GM10266 (cell line): Measurements from ENCODE around the gene STAP1.
"Not testable (repeated sequence)": the region's sequence is repeated elsewhere in the genome, so short reads cannot be mapped to it uniquely, and the experiment has no call there.

Source experiments
- DNase-seq: peaks from one replicate; pipeline ENCODE4 v3.0.0; 2012; ENCODE audit errors: extremely low spot score
- CTCF ChIP-seq: IDR thresholded peaks from 2 replicates; pipeline ENCODE4 v1.5.1; 2012; ENCODE audit warnings: mild to moderate bottlenecking, low read depth; ENCODE audit not compliant: control insufficient read depth, insufficient read depth; ENCODE audit errors: missing control alignments

The STAP1 gene

GRCh38 chr4:67546004-67546356 lies 12.5 kb upstream of the STAP1 start:
- DNase-seq: no peak
- no peak for TF ChIP-seq CTCF

DNA sequence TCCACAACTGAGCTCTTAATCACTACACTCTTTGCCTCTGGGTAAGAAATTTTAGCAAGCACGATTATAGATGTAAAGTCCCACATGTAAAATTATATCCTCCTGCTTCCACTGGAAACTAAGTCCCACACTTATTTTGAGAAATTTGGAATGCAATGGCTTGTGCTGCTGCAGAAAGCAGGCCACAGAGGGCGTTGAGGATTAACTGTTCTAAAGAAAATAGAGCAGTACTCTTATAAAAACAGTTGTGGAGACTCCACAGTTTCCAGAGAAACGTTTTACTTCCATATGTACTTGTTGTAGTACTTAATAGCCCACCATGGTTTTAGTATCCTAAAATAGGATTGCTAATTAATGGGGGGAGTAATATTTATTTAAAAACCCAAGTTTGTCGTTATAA lies 11.6 kb upstream of the STAP1 start:
- DNase-seq: no peak
- TF ChIP-seq CTCF: peak; percentile 6

DNA sequence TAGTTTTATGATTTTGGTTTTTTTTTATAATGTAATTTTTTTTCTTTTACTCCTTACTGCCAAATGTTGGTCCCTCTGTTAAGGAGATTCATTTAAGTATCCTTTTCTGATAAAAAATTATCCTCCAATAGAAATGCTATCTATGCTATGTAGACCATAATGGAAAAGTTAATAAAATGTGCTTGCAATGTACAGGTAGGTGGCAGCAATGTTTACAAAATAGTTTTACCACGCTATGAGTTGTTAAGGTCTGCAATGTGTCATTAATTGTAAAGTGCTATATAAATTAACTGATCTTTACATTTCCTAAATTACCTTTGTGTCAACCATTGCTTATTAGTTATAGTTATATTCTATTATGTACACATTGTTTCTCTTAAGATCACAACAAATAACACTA lies 9.4 kb upstream of the STAP1 start:
- TF ChIP-seq CTCF: peak; percentile 77
- DNase-seq: peak; percentile 29

DNA sequence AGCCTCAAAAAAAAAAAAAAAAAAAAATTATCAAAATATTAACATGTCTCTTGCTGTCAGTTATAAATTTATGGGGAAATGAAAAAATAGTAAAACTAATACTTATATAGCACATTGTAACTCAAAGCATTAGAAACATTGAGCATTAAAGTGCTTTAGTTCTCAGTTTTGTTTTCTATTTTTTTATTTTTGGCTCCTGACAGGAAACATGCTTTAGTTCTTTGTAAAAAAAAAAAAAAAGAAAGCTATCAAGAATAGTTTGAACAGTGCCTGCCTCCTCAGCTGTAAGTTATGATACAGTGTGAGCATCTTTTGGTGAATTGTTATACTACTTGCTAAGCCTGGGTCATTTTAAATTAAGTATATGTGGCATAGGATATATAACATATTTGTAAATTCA lies 8.1 kb upstream of the STAP1 start:
- TF ChIP-seq CTCF: no peak

GRCh38 chr4:67550857-67551256 lies 7.7 kb upstream of the STAP1 start:
- no peak for TF ChIP-seq CTCF
- DNase-seq: no peak

More for the DNA sequence above, 8.1 kb upstream of the STAP1 start:
- DNase-seq: no peak

DNA sequence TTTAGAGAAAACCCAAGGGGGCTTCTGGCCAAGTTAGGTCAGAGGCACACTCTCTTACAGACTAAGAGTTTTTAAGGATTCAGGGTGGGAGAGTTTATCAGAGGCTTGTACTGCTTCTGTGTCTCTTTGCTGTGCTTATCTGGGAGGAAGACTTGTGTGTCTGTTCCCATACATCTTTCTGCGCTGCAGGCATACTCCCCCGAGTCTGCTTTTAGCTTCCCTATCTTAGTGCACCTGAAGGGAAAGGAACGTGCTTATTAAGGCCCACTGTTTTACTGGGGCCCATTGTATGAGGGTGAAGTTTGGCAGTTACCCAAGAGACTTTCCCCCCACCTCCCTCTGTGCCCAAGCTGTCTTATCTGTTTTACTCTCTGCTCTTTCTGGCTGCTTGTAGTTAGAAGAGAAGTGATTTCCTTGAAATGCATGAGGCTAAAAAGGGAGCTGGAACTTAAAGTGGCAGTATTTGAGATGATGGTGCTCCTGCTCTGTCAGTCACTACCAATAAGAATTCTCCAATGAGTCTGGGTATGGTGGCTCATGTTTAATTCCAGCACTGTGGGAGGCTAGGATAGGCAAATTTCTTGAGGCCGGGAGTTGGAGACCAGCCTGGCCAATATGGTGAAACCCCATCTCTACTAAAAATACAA lies 6.3 kb upstream of the STAP1 start:
- not testable (repeated sequence) for DNase-seq

GRCh38 chr4:67554096-67554495 lies 4.4 kb upstream of the STAP1 start:
- no peak for DNase-seq
- no peak for TF ChIP-seq CTCF

- TF ChIP-seq CTCF: no peak
- DNase-seq: no peak
Measured at GRCh38 chr4:67555447-67555846, 3.1 kb upstream of the STAP1 start.
